Fibroblast of lung (primary cell): Measurements from ENCODE around the gene ZFP2.

Experiments
- CTCF ChIP-seq, 2 donors: IDR thresholded peaks in 1 of 2; conservative IDR thresholded peaks in 1 of 2; 1 replicate in 1 of 2; 2 replicates in 1 of 2; pipeline ENCODE4 v1.5.1; 2011 to 2012; ENCODE audit warnings: low read length in 2 of 2, control low read depth in 1 of 2, inconsistent platforms in 1 of 2, low read depth in 1 of 2, mild to moderate bottlenecking in 1 of 2
- EZH2 ChIP-seq: IDR thresholded peaks from 2 replicates; pipeline ENCODE4 v1.5.1; 2012; ENCODE audit warnings: low read length, control low read depth, mild to moderate bottlenecking; ENCODE audit errors: missing control alignments

DNA sequence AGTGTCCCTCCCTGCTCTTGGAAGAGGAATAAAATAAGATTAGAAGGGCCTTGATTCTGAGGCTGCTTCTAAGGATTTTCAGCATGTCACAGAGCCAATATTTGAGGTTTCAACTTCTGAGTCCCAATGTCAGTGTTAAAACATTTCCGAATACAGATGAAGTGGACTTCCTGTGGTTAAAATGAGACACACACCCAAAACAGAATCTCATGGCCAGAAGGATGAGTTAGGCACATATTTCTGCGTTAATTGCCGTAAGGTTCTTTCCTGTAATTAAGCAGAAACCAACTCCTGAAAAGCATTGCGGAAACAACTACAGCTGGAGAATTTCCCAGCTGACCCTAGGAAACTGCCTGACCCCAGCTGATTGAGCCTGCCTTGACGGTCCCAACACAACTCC, 46.4 kb upstream of the ZFP2 start:
- TF ChIP-seq CTCF (conservative IDR thresholded peaks at IDR 0.05 in 1 of 2, IDR thresholded peaks at IDR 0.05 in 1 of 2; ENCODE audit: low read depth in 1 of 2, low read length in 2 of 2) (no peak), EZH2 (no peak)
